Stimulated activated CD4-positive, alpha-beta T cell treated with anti-CD3 and anti-CD28 coated beads, Interleukin-2, amount 100 ng/mL, for 24 hours (primary cell): Measurements from ENCODE around the gene CRYBA2.

Experiments used
- DNase-seq, 2 donors: peaks; one replicate each; pipeline ENCODE4 v3.0.0-alpha.2; 2020

Gene CRYBA2

DNA sequence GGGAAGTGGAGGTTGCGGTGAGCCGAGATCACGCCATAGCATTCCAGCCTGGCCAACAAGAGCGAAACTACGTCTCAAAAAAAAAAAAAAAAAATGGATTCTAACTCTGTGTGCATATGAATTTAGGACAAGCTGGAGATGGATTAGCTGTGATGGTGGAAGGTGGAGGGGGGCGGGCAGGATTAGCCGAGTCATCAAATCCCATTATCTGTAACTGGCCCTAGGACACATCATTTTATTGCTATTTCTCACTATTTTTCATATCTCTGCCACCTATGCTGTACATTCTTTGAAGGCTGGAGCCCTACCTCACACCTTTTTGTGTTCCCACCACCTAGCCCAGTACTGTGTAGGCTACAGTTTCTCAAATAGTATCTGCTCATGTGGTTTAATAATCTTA lies 41.1 kb downstream of the CRYBA2 start:
- DNase-seq = no peak

DNA sequence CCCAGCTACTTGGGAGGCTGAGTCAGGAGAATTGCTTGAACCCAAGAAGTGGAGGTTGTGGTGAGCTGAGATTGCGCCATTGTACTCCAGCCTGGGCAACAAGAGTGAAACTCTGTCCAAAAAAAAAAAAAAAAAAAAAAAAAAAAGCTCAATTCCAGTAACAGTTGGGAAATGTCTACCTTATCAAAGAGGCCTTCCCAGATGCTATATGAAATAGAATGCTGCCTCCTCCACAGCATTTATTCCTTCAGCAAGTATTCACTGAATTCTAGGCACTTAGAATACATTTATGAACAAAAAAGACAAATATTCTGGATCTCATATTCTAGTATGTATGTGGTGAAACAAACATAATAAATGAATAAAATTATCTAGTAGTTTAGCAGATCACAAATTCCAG lies 46.6 kb downstream of the CRYBA2 start:
- DNase-seq = no peak

DNA sequence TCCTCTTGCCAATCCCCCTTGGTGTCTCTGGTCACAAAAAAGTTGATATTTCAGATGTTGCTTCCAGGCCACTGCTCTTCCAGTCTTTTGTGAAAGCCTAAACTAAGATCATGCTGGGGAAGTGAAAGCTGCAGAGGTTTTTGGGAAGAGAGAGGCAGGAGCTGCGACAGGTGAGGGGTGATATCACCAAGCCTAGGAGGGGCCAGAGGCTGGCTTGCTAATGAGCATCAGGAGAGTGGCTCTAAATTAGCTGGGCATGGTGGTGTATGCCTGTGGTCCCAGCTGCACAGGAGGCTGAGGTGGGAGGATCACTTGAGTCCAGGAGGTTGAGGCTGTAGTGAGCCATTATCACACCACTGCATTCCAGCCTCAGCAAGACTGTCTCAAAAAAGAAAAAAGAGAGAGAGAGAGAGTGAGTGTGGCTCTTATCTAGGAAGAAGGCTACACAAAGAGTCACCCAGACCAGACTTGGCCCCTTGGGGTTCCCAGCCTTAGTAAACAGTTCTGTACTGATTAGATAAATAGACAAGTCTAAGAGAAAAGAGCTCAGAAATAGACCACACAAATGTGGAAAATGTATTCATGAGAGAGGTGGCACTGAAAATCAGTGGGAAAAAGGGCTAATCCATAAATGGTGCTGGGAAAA lies 48.3 kb downstream of the CRYBA2 start:
- no peak for DNase-seq
